Measurements from ENCODE around the gene ANTKMT.

The ANTKMT gene

DNA sequence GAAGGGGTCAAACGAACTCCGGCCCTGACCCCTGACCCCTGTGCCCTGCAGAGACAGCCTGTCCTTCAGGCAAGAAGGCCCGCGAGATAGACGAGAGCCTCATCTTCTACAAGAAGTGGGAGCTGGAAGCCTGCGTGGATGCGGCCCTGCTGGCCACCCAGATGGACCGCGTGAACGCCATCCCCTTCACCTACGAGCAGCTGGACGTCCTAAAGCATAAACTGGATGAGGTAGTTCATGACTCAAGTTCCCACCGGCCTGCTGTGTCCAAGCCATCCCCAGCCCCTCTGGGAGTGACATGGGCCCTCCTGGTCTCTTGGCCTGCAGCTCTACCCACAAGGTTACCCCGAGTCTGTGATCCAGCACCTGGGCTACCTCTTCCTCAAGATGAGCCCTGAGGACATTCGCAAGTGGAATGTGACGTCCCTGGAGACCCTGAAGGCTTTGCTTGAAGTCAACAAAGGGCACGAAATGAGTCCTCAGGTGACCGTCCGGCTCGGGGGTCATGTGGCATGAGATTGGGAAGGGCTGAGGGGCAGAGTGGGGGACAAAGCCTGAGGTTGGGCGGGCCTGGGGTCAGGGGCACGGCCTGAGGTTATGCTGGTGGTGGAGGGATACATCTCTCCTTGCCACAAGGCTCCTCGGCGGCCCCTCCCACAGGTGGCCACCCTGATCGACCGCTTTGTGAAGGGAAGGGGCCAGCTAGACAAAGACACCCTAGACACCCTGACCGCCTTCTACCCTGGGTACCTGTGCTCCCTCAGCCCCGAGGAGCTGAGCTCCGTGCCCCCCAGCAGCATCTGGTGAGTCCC, 45.3 kb downstream of the ANTKMT start:
- DNase-seq: no peak

DNA sequence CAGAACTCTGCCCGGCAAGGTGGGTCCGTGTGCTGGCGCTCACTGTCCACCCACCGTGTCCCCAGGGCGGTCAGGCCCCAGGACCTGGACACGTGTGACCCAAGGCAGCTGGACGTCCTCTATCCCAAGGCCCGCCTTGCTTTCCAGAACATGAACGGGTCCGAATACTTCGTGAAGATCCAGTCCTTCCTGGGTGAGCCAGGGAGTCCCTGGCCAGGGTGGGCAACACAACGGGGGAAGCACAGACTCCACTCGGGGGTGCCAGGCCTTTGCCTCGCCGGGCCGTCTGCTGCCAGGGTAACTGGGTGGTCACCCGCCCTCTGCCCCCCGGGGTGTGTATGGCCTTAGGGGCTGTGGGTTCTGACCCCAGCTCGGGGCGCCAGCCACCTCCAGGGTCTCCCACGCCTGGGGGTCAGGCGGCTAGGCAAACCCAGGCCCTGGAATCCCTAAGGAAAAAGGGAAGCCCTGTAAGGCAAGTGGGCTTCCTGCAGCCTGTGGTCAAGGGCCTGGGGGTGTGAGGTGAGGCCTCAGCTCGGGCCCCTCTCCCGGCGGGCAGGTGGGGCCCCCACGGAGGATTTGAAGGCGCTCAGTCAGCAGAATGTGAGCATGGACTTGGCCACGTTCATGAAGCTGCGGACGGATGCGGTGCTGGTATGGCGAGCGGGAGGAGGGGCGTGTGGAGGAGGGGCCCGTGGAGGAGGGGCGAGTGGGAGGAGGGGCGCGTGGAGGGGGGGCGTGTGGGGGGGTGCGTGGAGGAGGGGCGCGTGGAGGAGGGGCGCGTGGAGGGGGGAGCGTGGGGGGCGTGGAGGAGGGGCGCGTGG, 46.1 kb downstream of the ANTKMT start:
- DNase-seq: no peak

DNA sequence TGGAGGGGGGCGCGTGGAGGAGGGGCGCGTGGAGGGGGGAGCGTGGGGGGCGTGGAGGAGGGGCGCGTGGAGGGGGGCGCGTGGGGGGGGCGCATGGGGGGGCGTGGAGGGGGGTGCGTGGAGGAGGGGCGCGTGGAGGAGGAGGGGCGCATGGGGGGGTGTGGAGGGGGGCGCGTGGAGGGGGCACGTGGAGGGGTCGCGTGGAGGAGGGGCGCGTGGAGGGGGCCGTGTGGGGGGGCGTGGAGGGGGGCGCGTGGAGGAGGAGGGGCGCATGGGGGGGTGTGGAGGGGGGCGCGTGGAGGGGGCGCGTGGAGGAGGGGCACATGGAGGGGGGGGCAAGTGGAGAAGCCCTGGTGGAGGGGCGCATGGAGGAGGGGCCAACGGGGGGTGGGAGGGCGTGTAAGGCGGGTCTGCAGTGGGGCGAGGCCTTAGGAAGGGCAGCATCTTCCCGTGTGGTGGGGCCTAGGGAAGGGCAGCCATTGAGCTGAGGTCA, 46.8 kb downstream of the ANTKMT start:
- DNase-seq: no peak

DNA sequence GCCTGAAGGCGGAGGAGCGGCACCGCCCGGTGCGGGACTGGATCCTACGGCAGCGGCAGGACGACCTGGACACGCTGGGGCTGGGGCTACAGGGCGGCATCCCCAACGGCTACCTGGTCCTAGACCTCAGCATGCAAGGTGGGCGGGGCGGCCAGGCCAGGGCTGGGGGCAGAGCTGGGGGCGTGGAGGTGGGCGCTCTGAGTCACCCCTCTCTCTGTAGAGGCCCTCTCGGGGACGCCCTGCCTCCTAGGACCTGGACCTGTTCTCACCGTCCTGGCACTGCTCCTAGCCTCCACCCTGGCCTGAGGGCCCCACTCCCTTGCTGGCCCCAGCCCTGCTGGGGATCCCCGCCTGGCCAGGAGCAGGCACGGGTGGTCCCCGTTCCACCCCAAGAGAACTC, 47.5 kb downstream of the ANTKMT start:
- no peak for DNase-seq

DNA sequence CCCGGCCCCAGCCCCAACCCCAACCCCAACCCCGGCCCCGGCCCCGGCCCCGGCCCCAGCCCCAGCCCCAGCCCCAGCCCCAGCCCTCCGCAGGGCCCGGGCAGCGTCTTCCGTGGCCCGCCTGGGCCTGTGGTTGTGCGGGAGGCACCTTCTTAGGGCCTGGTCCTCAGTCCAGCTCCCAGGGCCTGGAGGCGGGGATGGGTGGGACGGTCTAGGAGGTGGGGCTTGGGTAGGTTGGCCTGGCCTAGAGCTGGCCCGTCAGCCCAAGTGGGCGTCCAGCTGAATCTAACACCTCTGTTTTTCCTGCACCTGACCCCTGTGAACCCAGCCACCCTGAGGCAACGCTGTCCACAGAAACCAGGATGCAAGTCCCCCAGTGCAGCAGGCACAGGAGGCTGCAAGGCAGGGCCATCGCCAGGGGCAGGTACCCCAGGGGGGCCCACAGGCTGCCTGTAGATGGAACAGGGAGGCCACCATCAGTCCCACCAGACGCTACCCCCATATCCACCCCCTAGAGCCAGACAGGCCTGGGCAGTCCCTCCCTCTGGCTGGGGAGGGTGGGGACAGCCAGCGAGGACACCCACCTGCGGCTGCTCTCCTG, 48.3 kb downstream of the ANTKMT start:
- DNase-seq: no peak

DNA sequence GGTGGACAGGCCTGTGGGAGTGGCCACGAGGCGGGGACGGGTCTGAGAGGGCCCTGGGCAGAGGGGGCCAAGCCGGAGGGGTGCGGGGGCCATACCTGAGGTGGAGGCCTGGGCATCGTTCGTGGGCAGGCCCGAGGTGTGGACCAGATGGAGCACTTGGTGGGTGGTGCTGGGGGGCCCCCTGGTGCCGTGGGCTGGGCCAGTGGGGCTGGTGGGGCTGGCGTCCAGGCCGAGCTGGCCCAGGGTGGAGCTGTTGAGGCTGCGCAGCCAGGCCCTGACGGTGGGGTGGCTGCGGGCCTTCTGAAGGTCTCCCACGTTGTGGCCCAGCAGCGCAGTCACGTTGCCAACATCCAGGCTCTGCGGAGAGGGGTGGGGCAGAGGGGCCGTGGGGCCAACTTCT, 49.0 kb downstream of the ANTKMT start:
- DNase-seq: no peak

DNA sequence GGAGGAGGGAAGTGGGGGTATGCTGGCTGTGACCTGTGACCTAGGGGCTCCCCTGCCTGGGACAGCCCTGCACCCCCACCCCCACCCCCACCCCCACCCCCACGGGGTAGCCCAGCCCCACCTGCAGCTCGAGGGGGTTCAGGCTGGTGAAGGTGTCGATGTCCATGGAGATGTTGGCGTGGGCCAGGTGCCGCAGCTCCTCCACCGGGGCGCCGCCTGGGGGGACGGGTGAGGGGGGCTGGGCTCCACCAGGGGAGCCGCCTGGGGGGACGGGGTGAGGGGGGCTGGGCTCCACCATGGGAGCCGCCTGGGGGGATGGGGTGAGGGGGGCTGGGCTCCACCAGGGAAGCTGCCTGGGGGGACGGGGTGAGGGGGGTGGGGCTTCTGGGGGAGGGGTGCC, 49.5 kb downstream of the ANTKMT start:
- no peak for DNase-seq
